ENCODE data around the gene GAL3ST3.
A peak's percentile ranks its signal among the peaks of the same experiment; 100 is the strongest.

GAL3ST3 gene

GRCh38 chr11:66002648-66003225, 46.2 kb downstream of the GAL3ST3 start:
- Mint-ChIP-seq H3K27ac (peak overlapping the region; percentile 98 to 100 (median 99)), H3K4me3 (peak overlapping the region; percentile 96 to 99 (median 99)), H3K4me1 (peaks cover 22% of the 10 kb centered on the region), H3K9me3 (no peaks in the 10 kb centered on the region), H3K36me3 (ENCODE audit: low read depth) (peaks cover 46% of the 10 kb centered on the region), H3K27me3 (ENCODE audit: low read depth) (no peaks in the 10 kb centered on the region)
- TF ChIP-seq CTCF (IDR thresholded peaks at IDR 0.05; ENCODE audit: unreplicated experiment in 3 of 3): no peak

GRCh38 chr11:66001942-66002647, 46.9 kb downstream of the GAL3ST3 start, which contains the start of the genes BANF1 and EIF1AD:
TSS of gene BANF1 (plus strand) at chr11:66002503. CDS start at chr11:66003251, 748 bp downstream.
TSS of gene EIF1AD (minus strand) at chr11:66002157. CDS start at chr11:66000389, 1,768 bp downstream.
- no peaks in the 10 kb centered on the region for H3K27me3 Mint-ChIP-seq (ENCODE audit: low read depth)
- H3K4me1 Mint-ChIP-seq: peaks cover 22% of the 10 kb centered on the region
- no peaks in the 10 kb centered on the region for H3K9me3 Mint-ChIP-seq
- peaks cover 52% of the 10 kb centered on the region for H3K36me3 Mint-ChIP-seq (ENCODE audit: low read depth)
- TF ChIP-seq CTCF (IDR thresholded peaks at IDR 0.05; ENCODE audit: unreplicated experiment in 3 of 3): no peak
- H3K27ac Mint-ChIP-seq: peak within 1 kb of the TSS; percentile 98 to 100 (median 99)
- H3K4me3 Mint-ChIP-seq: peak within 1 kb of the TSS; percentile 96 to 99 (median 99)

- TF ChIP-seq CTCF (IDR thresholded peaks at IDR 0.05; ENCODE audit: unreplicated experiment in 3 of 3): no peak
- no peak overlapping the region for H3K27ac Mint-ChIP-seq
- H3K36me3 Mint-ChIP-seq (ENCODE audit: low read depth): peaks cover 57% of the 10 kb centered on the region
Measured at GRCh38 chr11:65997286-65997685, 51.7 kb downstream of the GAL3ST3 start.

GRCh38 chr11:65992056-65992455, 56.9 kb downstream of the GAL3ST3 start:
- H3K27me3 Mint-ChIP-seq (ENCODE audit: low read depth): no peaks in the 10 kb centered on the region
- no peaks in the 10 kb centered on the region for H3K9me3 Mint-ChIP-seq
- H3K36me3 Mint-ChIP-seq (ENCODE audit: low read depth): peaks cover 27% of the 10 kb centered on the region
- no peak overlapping the region for H3K4me3 Mint-ChIP-seq
- H3K27ac Mint-ChIP-seq: no peak overlapping the region
- TF ChIP-seq CTCF (IDR thresholded peaks at IDR 0.05; ENCODE audit: unreplicated experiment in 3 of 3): no peak
- H3K4me1 Mint-ChIP-seq: no peaks in the 10 kb centered on the region

More at GRCh38 chr11:65997286-65997685, 51.7 kb downstream of the GAL3ST3 start:
- H3K4me1 Mint-ChIP-seq: peaks cover 13% of the 10 kb centered on the region
- no peaks in the 10 kb centered on the region for H3K9me3 Mint-ChIP-seq
- H3K4me3 Mint-ChIP-seq: peak overlapping the region; percentile 40 to 74 (median 46)
- H3K27me3 Mint-ChIP-seq (ENCODE audit: low read depth): no peaks in the 10 kb centered on the region
